ENCODE data around the gene GABARAP. TPM values are rescaled to one million over a fixed set of nuclear protein-coding genes. Genes with fewer than 3 reads are reported as not detected.

The GABARAP gene
- total and polyA plus RNA-seq, 2 of the 8 experiments (the other 6 are each of a cell fraction or from before 2014, with no cell fraction given): 252 to 581 TPM

- Histone ChIP-seq H3K14ac (ENCODE audit: insufficient read length) (no peak overlapping the region), H3K79me1 (ENCODE audit: low read depth, low read length) (peaks cover 6% of the 10 kb centered on the region; the same call in 1 of the 2 replicates), H3K36me3 (ENCODE audit: control insufficient read depth in 2 of 4, insufficient read depth in 4 of 4, low read length in 3 of 4) (no peaks in the 10 kb centered on the region), H3K27me3 (replicated peaks in 1 of 4; ENCODE audit: control insufficient read depth in 3 of 4, extremely low read depth in 1 of 4, insufficient read depth in 3 of 4, low read length in 3 of 4) (no peaks in the 10 kb centered on the region), H3K4me3 (ENCODE audit: extremely low read depth in 1 of 4, insufficient read depth in 2 of 4, low read depth in 3 of 4, low read length in 4 of 4) (peak overlapping the region; percentile 26 to 68 (median 46); a peak in 6 of 8 replicates), H3K4me1 (replicated peaks in 1 of 4; ENCODE audit: control insufficient read depth in 3 of 4, insufficient read depth in 4 of 4, low read length in 3 of 4) (peaks cover 9 to 50% (median 29%) of the 10 kb centered on the region in 4 experiments), H3K23me2 (ENCODE audit: low read depth, low read length) (peaks cover 26% of the 10 kb centered on the region; the same call in 1 of the 2 replicates), H2BK20ac (ENCODE audit: low read length) (no peak overlapping the region), H3K18ac (ENCODE audit: extremely low read depth, low read length) (no peak overlapping the region; the same call in 1 of the 2 replicates), H2AFZ (ENCODE audit: low read length) (no peak overlapping the region), H3K9ac (replicated peaks in 1 of 4; ENCODE audit: extremely low read depth in 1 of 4, low read depth in 3 of 4, low read length in 3 of 4) (peak overlapping the region in 2 of 4 experiments; percentile 66 to 71; a peak in 4 of 7 replicates), H3K23ac (ENCODE audit: insufficient read length) (no peak overlapping the region), H4K5ac (ENCODE audit: insufficient read length, low read depth, low read length) (no peak overlapping the region), H2AK5ac (ENCODE audit: low read depth, low read length) (no peak overlapping the region), H4K91ac (replicated peaks; ENCODE audit: insufficient read length, low read length) (no peak overlapping the region), H2BK12ac (ENCODE audit: low read depth, low read length) (0 out of 2 replicates have a peak overlapping the region, but pooled peaks have one; percentile 50), H3K4me2 (ENCODE audit: insufficient read depth in 1 of 2, low read depth in 2 of 2, low read length in 2 of 2) (peak overlapping the region; percentile 69 to 87), H3K79me2 (ENCODE audit: control insufficient read depth in 1 of 2, insufficient read depth in 2 of 2, low read length in 2 of 2) (peaks cover 0 to 49% of the 10 kb centered on the region in 2 experiments; a peak in 2 of 4 replicates), H4K20me1 (replicated peaks in 1 of 2; ENCODE audit: control insufficient read depth in 1 of 2, insufficient read depth in 2 of 2, low read length in 2 of 2) (no peaks in the 10 kb centered on the region), H3K9me3 (ENCODE audit: insufficient read depth in 2 of 2, low read depth in 1 of 2, low read length in 1 of 2) (no peaks in the 10 kb centered on the region), H2BK120ac (replicated peaks; ENCODE audit: low read depth, low read length) (no peak overlapping the region), H2BK15ac (ENCODE audit: low read length) (no peak overlapping the region), H3K4ac (replicated peaks; ENCODE audit: insufficient read length, low read depth, low read length) (no peak overlapping the region), H2BK5ac (ENCODE audit: low read depth, low read length) (peak overlapping the region; percentile 52; the same call in 1 of the 2 replicates), H4K8ac (ENCODE audit: extremely low read depth, insufficient read depth, low read length) (no peak overlapping the region), H3K27ac (ENCODE audit: low read depth, low read length) (peak overlapping the region; percentile 86), H3K56ac (replicated peaks; ENCODE audit: insufficient read length, low read depth, low read length) (no peak overlapping the region)
- ChIA-PET CTCF (ENCODE audit: partially characterized antibody) (interaction anchor here (0.6 to 2.1 kb wide), 13 partner anchors 11 to 172 kb away, joined by 3 to 16 read pairs (median 3); partner anchors contain the start of genes DVL2, GABARAP, PHF23 and SLC16A11), POLR2A (ENCODE audit: partially characterized antibody) (interaction anchor here (0.7 to 3.7 kb wide), 21 partner anchors 8 to 190 kb away, joined by 3 to 22 read pairs (median 4); partner anchors contain the start of genes CLDN7, CTDNEP1, DVL2 and ELP5)
- WGBS, 2 experiments (ENCODE audit: extremely low coverage in 1 of 2, insufficient coverage in 1 of 2, insufficient read length in 1 of 2, insufficient replicate concordance in 2 of 2, low coverage in 1 of 2, low lambda C conversion rate in 2 of 2, missing lambda C conversion rate in 1 of 2): 1% methylated on average over 15 of the region's 15 CpGs; no CpG with 5 or more reads in 1 of the 2 experiments
- peak; percentile 99 for FAIRE-seq
- DNase-seq (ENCODE audit: low read depth in 1 of 2, low spot score in 2 of 2): peak; percentile 92 to 95
- TF ChIP-seq EP300 (IDR thresholded peaks at IDR 0.05; ENCODE audit: borderline replicate concordance in 1 of 2, low read depth in 2 of 2, low read length in 2 of 2) (peak; percentile 66 to 96), EZH2 (IDR thresholded peaks at IDR 0.05; ENCODE audit: low read depth, low read length, severe bottlenecking) (no peak), RAD21 (IDR thresholded peaks at IDR 0.05 in 1 of 2, conservative IDR thresholded peaks at IDR 0.05 in 1 of 2; ENCODE audit: low read depth in 2 of 2, low read length in 2 of 2) (peak; percentile 53 to 63), RFX5 (IDR thresholded peaks at IDR 0.05; ENCODE audit: borderline replicate concordance, low read depth, low read length) (no peak), SP1 (IDR thresholded peaks at IDR 0.05; ENCODE audit: low read depth, low read length) (peak; percentile 92), SIN3A (conservative IDR thresholded peaks at IDR 0.05 in 1 of 2, IDR thresholded peaks at IDR 0.05 in 1 of 2; ENCODE audit: low read depth in 1 of 2, low read length in 2 of 2) (peak; percentile 67 to 96; a peak in 2 of 4 replicates), JUN (IDR thresholded peaks at IDR 0.05; ENCODE audit: low read depth, low read length) (no peak), NANOG (IDR thresholded peaks at IDR 0.05; ENCODE audit: insufficient read depth, low read depth, low read length, poor library complexity, severe bottlenecking) (peak; percentile 91), KDM4A (IDR thresholded peaks at IDR 0.05; ENCODE audit: low read depth, low read length, severe bottlenecking) (no peak), EGR1 (IDR thresholded peaks at IDR 0.05; ENCODE audit: borderline replicate concordance, low read depth, low read length) (no peak), YY1 (IDR thresholded peaks at IDR 0.05; ENCODE audit: low read depth, low read length) (peak; percentile 91), POLR2A (IDR thresholded peaks at IDR 0.05; ENCODE audit: control extremely low read depth in 1 of 2, low read depth in 2 of 2, low read length in 2 of 2) (no peak)
These were observed 28.4 kb downstream of the GABARAP start for GRCh38 chr17:7213895-7214299.
